Caco-2 (cell line): ENCODE measurements around the gene IZUMO4. TPM values are rescaled to one million over a fixed set of nuclear protein-coding genes. Genes with fewer than 3 reads are reported as not detected.
"Not testable (repeated sequence)": the region's sequence is repeated elsewhere in the genome, so short reads cannot be mapped to it uniquely, and the experiment has no call there.

ENCODE experiments used
- BruUV-seq: library from RNA; stranded (reverse); fragments of 400-500 nt; replicated peaks from 2 replicates; lab custom pipeline; 2021; lab: Mats Ljungman, UMichigan
- CTCF ChIA-PET: fragments of 300-600 bp; sonication (Branson Sonifier 250); formaldehyde crosslinking; loops from one replicate; lab custom pipeline; 2022; ENCODE audit warnings: antibody characterized with exemption; lab: Charles Lee
- POLR2A ChIA-PET: fragments of 300-600 bp; sonication (Branson Sonifier 250); formaldehyde crosslinking; loops from one replicate; lab custom pipeline; 2022; ENCODE audit warnings: antibody characterized with exemption; lab: Charles Lee
- DNase-seq, 2 experiments: peaks; one replicate each; pipeline versions ENCODE4 v3.0.0 to v3.0.0-alpha.2; 2020 to 2022
- H3K27me3 ChIP-seq: replicated peaks from 2 replicates; pipeline ENCODE4 v1.6.0; 2011; ENCODE audit warnings: low read length; ENCODE audit not compliant: control insufficient read depth, insufficient read depth
- H3K36me3 ChIP-seq: 2 replicates; pipeline ENCODE4 v1.5.1; 2011; ENCODE audit warnings: low read length; ENCODE audit not compliant: control insufficient read depth, insufficient read depth
- H3K4me1 ChIP-seq: fragments of 250-450 bp; sonication (Bioruptor Pico); 2 replicates; pipeline ENCODE4 v1.5.1; 2020; ENCODE audit warnings: mild to moderate bottlenecking
- H3K4me3 ChIP-seq: 2 replicates; pipeline ENCODE4 v1.5.1; 2011; ENCODE audit warnings: low read depth, mild to moderate bottlenecking, control low read depth, low read length
- H3K9me3 ChIP-seq: fragments of 250-450 bp; sonication (Bioruptor Pico); 2 replicates; pipeline ENCODE4 v1.5.1; 2020; ENCODE audit warnings: mild to moderate bottlenecking, moderate library complexity
- H3K27ac Mint-ChIP-seq: one replicate; pipeline ENCODE4 v1.8.0; 2022; ENCODE audit warnings: mixed read lengths; ENCODE audit not compliant: unreplicated experiment
- H3K27me3 Mint-ChIP-seq: one replicate; pipeline ENCODE4 v1.8.0; 2022; ENCODE audit warnings: mixed read lengths; ENCODE audit not compliant: insufficient read depth, unreplicated experiment
- H3K36me3 Mint-ChIP-seq: one replicate; pipeline ENCODE4 v1.8.0; 2022; ENCODE audit warnings: mild to moderate bottlenecking, mixed read lengths; ENCODE audit not compliant: insufficient read depth, unreplicated experiment
- H3K4me1 Mint-ChIP-seq: one replicate; pipeline ENCODE4 v1.8.0; 2022; ENCODE audit warnings: low read depth, mixed read lengths; ENCODE audit not compliant: unreplicated experiment
- H3K4me3 Mint-ChIP-seq: one replicate; pipeline ENCODE4 v1.8.0; 2022; ENCODE audit warnings: mild to moderate bottlenecking, moderate library complexity, mixed read lengths; ENCODE audit not compliant: unreplicated experiment
- H3K9me3 Mint-ChIP-seq: one replicate; pipeline ENCODE4 v1.8.0; 2022; ENCODE audit warnings: mixed read lengths; ENCODE audit not compliant: unreplicated experiment
- CTCF ChIP-seq, 2 experiments: fragments of 200-600 bp in 1 of 2; IDR thresholded peaks; 1 replicate in 1 of 2; 2 replicates in 1 of 2; pipeline versions ENCODE4 v1.5.1 to v1.8.0; 2011 to 2022; ENCODE audit warnings: antibody characterized with exemption in 1 of 2, control low read depth in 1 of 2, inconsistent platforms in 1 of 2, low read depth in 1 of 2, low read length in 1 of 2, mild to moderate bottlenecking in 1 of 2, moderate library complexity in 1 of 2; ENCODE audit not compliant: insufficient read depth in 1 of 2, severe bottlenecking in 1 of 2, unreplicated experiment in 1 of 2
- intact Hi-C: fragments of 100-400 bp; cut with micrococcal nuclease; formaldehyde crosslinking; loops from one replicate; pipeline ENCODE4 v1.10.0; 2022; ENCODE audit not compliant: unreplicated experiment
- total RNA-seq: library from RNA; stranded (reverse); gene quantifications from 2 replicates; pipeline ENCODE4 v1.2.3, GENCODE V29; 2022

IZUMO4 gene
- total RNA-seq, 1 experiment from 2014 or later: 1.1 TPM

GRCh38 chr19:2084993-2085720 is 11.6 kb upstream of the IZUMO4 start:
- peaks cover 4% of the 10 kb centered on the region; the same call in 1 of the 2 replicates for H3K4me1 ChIP-seq
- DNase-seq: no peak
- no peaks in the 10 kb centered on the region for H3K27me3 ChIP-seq
- H3K36me3 ChIP-seq: no peaks in the 10 kb centered on the region; the same call in 1 of the 2 replicates
- no TSS peak for BruUV-seq
- no peaks in the 10 kb centered on the region for H3K9me3 Mint-ChIP-seq
- no peak overlapping the region for H3K4me3 ChIP-seq
- H3K27ac Mint-ChIP-seq: no peak overlapping the region
- no peak for TF ChIP-seq CTCF (IDR thresholded peaks at IDR 0.05; ENCODE audit: insufficient read depth in 1 of 2, low read depth in 1 of 2, low read length in 1 of 2, severe bottlenecking in 1 of 2, unreplicated experiment in 1 of 2)
- CTCF ChIA-PET: no interaction called here
- POLR2A ChIA-PET: no interaction called here
- H3K27me3 Mint-ChIP-seq: no peaks in the 10 kb centered on the region
- intact Hi-C loops: no loop called here
- no peak overlapping the region for H3K4me3 Mint-ChIP-seq
- H3K9me3 ChIP-seq: no peaks in the 10 kb centered on the region
- no peaks in the 10 kb centered on the region for H3K4me1 Mint-ChIP-seq
- H3K36me3 Mint-ChIP-seq: peaks cover 7% of the 10 kb centered on the region

- intact Hi-C loops, H3K4me1 Mint-ChIP-seq, H3K36me3 Mint-ChIP-seq, BruUV-seq, H3K9me3 ChIP-seq, H3K4me3 ChIP-seq, H3K9me3 Mint-ChIP-seq, H3K36me3 ChIP-seq, H3K27ac Mint-ChIP-seq, H3K27me3 Mint-ChIP-seq, POLR2A ChIA-PET, H3K27me3 ChIP-seq, CTCF ChIA-PET, H3K4me1 ChIP-seq, H3K4me3 Mint-ChIP-seq: not testable (repeated sequence)
- peak; percentile 32 to 49 for DNase-seq
These were observed 9.8 kb upstream of the IZUMO4 start for GRCh38 chr19:2086695-2087620.

- no peaks in the 10 kb centered on the region for H3K9me3 Mint-ChIP-seq
- H3K4me1 Mint-ChIP-seq: no peaks in the 10 kb centered on the region
- no peak for DNase-seq
- Histone ChIP-seq H3K4me1 (peaks cover 4% of the 10 kb centered on the region; the same call in 1 of the 2 replicates), H3K9me3 (no peaks in the 10 kb centered on the region), H3K27me3 (no peaks in the 10 kb centered on the region), H3K36me3 (no peaks in the 10 kb centered on the region; the same call in 1 of the 2 replicates), H3K4me3 (no peak overlapping the region)
- no peak overlapping the region for H3K4me3 Mint-ChIP-seq
- H3K27me3 Mint-ChIP-seq: no peaks in the 10 kb centered on the region
- no TSS peak for BruUV-seq
- intact Hi-C loops: no loop called here
- H3K27ac Mint-ChIP-seq: no peak overlapping the region
- ChIA-PET POLR2A (no interaction called here), CTCF (no interaction called here)
- TF ChIP-seq CTCF (IDR thresholded peaks at IDR 0.05; ENCODE audit: insufficient read depth in 1 of 2, low read depth in 1 of 2, low read length in 1 of 2, severe bottlenecking in 1 of 2, unreplicated experiment in 1 of 2): no peak
- H3K36me3 Mint-ChIP-seq: peaks cover 5% of the 10 kb centered on the region
These were observed 9.1 kb upstream of the IZUMO4 start for GRCh38 chr19:2087621-2088100.
